Measurements from ENCODE around the gene TREM2.
"Not testable (repeated sequence)": the region's sequence is repeated elsewhere in the genome, so short reads cannot be mapped to it uniquely, and the experiment has no call there.

The TREM2 gene
- total RNA-seq, result 0 reads per million in 2 donors

DNA sequence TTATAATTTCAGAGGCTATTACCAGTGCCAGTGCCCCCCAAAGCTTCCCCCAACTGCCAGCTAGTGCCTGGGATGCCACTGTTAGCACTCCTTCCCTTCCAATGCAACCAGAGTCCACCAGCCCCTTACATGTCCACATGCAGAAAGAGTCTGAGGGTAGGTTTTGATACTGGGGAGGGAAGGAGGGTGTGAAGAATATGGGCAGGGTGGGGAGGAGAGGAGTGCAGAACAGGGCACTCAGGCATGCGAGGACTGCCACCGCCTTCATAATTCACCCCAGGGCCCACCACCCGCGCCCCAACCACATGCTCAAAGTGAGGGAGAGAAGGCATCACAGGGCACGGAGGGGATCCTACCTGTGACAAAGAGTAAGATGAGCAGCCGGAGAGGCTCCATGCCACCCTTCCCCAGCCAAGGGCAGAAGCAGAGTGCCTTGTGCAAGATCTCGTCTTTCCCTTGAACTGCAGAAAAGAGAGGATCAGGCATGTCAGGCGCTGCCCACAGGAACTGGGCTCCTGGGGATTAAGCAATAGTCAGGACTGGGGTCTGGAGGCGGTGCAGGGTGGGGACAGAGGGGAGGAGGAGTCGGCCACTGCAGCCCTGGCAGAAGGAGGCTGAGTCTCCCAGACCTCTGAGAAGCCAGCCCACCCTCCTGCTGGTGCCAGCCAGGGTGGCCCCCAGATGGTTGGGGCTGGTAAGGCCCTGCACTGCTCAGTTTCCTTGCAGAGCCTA, at the start of gene TREM2:
Gene TREM2 (minus strand): TSS at position 430 of the 732 bp plus-strand sequence. CDS start 34 bp downstream, at position 396.
- DNase-seq, result no peak

DNA sequence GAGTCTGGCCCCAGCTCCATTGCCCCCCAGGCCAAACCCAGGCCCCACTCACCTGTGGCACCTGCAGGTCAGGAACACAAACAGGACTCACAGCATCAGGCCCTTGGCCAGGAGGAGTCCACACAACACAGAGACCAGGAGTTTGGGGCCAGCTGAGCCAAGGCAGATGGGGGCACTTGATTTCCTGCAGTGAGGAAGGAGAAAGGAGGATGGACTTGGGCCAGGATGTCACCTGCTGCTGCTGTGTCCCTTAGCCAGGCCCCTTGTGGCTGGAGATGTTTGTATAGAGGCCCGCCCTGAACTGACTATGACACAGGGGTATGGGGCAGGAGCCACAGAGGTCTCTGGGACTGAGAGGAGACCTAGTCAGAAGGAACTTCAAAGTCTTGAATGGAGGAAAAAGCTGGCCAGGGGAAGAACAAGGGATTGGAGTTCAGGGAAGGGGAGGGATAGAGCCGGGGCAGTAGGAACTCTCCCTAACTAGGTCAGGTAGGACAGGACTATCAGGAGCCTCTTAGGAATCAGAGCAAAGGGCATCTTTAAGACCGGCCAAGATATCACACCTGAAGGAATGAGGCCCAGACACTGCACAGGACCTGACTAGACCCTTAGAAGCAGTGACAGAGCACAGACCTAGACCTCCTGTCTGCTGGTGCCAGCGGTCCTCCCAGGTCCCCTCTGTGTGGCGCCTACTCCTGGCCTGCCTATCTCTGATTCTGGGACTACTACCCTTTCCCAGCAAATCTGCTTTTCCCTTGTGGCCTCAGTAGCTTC, 46.8 kb upstream of the TREM2 start:
- no peak for DNase-seq

DNA sequence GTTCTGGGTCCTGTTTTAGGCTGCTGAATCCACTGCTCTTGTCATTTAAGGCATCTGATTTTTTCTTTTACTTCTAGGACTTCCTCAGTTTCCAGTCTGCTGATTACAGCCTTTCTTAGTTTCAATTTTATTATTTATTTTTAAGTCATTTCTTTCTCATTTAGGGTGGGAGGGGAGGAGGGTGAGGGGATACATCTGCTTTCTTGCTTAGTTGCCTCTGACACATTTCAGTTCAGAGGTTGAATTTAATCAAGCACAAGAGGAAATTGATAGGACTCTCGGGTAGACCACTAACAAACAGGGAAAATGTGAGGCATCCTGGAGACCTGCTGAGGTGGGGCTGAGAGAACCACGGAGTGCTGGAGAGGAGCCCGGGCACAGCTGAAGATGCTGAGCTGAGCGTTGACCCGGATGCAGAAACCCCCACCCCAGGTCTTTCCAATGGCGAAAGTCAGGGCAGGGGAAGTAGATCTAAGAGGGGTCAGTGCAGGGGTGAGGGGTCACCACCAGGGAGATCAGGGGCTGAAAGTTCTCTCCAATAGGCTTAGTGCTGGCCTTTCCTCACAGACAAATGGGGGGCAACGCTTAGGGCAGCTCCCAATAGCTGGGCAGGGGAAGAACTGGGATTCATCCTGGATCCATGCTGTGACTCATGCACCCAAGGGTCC, 45.7 kb upstream of the TREM2 start:
- no peak for DNase-seq

DNA sequence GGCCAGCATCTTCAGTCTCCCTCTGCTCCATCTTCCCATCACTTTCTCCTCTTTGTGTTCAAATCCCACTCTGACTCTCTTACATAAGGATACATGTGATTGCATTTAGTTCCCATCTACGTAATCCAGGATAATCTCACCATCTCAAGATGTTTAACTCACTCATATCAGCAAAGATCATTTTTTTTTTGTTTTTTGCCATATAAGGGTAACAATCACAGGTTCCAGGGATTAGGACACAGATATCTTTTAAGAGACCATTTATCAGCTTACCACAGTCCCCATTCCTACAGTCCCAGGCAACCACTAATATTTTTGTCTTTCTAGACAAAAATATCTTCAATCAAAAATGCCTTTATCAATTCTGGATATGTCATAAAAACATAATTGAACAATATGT, 41.2 kb upstream of the TREM2 start:
- no peak for DNase-seq

DNA sequence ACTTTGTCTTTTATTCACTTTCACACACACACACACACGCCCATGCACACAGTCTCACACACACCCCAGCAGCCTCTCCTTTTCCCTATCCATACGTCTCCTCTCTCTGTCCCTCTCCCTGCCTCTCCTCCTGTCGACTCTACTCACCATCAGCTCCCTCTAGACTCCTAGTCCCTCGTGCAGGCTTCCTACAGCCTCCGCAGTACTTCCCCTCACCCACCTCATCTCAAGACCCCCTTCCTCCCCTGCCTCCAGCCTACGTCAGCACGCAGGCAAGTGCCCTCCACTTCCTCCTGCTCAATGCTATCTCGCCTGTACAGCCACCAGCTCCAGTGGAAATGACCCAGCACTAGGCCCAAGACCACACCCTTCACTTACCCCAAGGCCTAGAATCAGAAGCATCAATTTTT, 38.9 kb upstream of the TREM2 start:
- no peak for DNase-seq

DNA sequence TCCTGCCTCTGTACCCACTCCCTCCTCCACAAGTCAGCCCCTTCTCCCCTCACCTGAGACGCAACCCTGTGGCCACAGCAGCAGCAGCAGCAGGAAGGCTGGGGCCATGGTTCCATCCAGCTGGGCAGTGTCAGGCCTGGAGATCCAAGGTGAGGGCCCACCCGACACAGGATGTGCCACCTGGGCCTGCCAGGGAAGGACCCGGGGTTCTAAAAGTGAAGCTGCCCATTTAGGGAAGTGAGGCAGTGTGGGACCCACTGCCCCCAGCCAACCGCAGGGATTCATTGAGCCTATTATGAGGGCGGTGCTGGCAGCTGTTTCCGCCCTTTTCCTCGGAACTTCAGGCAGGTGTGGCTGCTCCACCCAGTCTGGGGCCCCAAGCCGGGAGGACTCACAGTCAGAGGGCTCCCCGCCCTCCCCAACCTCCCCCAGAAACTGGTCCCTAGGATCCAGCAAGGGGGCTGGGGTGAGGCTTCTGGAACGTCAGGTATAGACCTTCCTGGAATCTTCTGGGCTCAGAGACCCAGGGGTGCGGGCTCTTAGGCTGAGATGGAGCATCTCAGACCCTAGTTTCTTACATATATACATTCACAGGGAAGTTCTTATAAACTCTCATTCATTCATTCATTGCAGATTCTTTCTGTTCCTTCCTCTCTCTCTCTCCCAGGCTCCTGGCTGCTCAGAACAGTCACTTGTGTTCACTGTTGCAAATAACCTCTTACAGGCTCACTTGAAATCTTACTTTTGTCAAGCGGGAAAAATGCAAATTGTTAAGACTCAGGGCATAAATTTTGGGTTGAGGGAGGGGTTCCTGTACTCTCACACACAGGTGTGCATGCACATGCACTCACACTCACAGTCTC, 38.2 kb upstream of the TREM2 start, which contains the start of gene TREML2:
Gene TREML2 (minus strand): TSS at position 249 of the 863 bp plus-strand sequence. CDS start 141 bp downstream, at position 108.
- no peak for DNase-seq

DNA sequence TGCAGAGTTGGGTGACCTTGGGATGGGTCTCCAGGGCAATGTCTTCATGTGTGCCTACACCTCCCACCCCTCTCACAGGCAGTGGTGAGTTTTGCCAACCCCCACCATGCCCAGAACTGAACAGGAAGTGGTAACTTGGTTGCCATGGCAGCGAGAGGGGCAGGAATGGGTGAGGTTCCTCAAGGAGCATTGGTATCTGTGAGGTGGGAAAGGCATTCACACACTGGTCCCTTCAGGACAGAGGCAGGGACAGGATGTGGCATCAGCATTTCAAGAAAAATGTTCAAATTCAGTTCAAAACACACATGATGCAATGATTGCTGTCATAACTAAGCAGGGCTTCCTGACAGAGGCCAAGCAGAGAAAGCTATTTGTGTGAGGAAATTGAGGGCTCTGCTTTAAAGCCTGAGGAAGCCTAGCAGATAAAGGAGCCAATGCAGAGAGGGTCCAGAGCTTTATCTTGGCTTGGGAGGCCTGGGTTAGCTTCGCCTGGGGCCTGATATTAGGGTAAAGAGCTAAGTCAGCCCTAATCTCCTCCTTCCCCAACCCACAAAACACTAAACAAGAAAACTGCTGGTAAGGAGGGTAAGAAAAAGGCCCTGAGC, 37.5 kb upstream of the TREM2 start:
- DNase-seq, result no peak

DNA sequence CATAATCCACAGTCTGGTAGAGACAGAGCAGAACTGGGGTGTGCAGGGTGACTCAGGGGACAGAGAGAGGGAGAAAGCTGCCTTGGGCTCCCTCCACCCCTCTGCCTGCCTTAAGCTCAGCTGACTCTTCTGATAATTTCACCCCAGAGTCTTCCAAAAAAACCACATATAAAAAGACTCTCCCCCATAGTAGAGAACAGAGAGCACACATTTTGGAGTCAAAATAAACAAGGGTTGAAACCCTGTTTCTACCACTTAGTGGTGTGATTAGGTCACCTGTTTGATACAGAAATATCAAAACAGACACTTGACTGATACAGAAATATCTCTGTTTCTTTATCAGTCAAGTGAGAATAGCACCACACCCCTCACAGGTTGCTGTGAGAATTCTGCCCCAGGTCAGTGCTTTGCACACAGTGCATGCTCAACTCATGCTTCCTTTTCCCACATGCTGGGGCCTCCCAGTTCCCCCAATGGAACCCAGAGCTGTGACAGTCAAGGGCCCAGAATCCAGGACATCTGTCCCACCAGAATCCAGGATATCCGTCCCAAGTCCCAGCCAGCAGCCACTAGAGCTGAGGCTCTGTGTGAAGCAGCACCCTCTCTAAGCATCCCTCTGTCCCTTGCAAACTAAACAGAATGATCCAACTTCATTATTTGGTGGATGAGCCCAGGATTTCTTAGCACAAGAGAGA, 36.8 kb upstream of the TREM2 start:
- DNase-seq, result no peak

DNA sequence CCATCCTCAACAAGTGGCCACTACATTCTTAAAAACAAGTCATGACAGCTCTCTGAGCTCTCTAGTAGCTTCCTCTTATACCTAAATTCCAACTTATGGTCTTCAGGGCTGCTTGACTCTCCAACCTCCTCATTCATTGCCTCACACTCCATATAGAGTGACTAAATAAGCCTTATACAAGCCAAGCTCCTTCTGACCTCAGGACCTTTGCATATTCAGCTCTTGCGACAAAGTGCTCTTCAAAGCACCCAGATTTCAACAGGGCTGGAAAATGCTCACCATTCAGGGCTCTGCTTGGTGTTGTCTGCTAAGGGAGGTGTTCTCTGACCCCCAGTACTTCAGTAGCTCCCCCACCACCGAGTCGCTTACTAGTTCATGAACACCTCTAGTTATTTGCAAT, 34.3 kb upstream of the TREM2 start:
- DNase-seq, result no peak

DNA sequence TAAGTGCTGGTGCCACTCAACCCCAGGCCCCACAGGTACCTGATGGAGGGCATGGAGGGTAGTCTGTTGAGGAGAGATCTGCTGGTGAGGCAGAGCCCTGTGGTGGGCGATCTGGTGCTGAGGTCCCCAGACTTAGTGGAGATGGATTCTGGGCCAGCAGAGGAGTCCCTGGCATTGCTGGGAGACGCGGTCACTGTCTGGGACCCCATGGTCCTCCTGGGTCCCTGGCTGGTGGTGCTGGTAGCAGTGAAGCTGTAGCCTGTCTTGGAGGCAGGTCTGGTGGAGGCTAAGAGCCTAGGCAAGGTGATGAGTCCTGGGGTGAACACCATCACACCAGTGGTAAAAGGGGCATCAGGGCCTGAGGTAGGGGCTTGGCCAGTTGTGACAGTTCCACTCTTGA, 31.5 kb upstream of the TREM2 start:
- DNase-seq, result no peak

DNA sequence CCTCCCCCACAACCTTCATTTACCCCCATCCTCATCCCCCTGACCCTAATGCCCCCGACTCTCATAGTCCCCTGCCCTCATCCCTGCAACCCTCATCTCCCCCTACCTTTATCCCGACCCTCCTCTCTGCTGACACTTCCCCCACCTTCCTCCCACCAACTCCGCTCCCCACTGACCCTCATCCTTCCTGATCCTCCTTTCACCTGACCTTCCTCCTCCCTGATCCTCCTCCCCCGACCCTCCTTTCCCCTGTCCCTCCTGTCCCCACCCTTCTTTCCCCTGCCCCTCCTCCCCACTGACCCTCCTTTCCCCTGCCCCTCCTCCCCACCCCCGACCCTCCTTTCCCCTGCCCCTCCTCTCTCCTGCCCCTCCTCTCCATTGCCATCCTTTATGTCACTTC, 31.0 kb upstream of the TREM2 start:
- no peak for DNase-seq

DNA sequence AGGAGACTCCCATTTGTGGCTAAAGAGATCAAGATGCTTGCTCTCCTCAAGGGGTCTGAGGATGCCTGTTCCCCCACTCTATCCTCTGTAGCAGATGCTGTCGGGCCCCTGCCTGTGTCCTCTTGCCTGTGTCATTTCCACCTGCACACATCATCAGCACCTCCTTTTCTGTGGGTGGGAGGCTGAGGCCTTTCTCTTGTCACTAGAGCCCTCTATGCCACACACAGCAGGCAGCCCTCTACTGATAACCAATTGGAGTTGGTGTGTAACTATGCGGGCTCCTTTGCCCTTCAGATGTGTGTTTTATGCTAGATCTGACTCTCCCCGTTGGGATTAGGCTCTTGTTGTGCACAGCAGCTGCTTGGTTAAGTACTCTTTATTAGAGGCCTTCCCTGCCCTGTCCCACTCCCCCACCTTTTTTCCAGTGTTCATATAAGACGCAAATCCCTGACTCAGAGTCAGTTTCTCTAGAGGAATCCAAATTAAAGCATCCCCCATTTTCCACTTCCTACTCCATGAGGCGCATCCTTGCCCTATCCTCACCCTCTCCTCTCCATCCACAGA, 30.3 kb upstream of the TREM2 start:
- DNase-seq, result no peak

DNA sequence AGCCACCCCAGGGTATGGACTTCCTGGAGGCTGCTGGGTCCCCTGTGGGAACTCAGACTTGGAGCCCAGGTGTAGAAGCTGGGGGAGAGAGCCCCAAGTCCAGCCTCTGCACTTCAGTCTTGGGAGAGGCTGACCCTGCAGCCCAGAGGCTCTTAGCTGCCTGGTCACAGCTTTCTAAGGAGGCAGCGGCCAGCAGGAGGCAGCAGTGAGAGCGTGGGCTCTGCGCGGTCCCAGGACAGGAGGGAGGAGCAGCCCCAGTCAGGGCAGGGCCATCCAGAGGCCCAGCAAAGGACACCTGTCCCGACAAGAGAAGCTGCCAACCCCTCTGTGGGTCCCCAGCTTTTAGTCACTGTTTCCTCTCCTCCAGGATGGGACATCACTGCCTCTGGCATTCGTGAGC, 28.7 kb upstream of the TREM2 start:
- no peak for DNase-seq

DNA sequence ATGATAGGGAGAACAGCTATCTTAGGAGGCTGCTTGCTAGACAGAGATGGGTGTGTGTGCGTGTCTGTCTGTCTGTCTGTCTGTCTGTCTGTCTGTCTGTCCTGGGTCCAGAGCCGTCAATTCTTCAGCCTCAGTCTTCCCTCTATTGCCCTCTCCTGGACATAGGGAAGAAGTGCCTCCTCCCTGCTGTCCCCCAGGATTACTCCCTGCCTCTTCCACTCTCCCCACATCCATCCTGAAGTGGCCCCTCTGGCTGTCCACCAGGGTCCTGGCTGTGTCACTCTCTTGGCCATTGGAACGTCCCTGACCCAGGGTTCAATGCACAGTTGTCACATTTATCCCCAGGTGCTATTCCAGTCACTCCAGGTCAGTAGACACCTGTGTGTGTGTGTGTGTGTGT, 27.9 kb upstream of the TREM2 start:
- DNase-seq, result no peak

DNA sequence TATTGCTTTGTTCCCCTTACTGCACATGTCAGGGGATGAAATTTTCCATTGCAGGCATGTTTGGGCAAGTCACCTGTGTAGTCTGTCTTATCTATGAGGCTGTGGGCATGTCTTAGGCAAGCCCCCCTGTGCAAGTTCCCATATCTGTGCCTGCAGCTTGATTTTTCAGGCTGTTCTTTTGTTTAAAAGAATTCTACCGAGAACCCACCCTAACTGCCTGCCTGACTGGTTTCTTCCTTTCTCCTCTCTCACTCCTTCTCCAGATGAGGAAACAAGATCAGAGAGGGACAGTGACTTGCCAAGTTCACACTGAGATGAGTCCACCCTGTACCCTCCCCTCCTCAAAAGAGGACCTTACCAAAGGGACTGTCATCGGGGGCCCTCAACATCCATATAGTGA, 27.1 kb upstream of the TREM2 start:
- no peak for DNase-seq

DNA sequence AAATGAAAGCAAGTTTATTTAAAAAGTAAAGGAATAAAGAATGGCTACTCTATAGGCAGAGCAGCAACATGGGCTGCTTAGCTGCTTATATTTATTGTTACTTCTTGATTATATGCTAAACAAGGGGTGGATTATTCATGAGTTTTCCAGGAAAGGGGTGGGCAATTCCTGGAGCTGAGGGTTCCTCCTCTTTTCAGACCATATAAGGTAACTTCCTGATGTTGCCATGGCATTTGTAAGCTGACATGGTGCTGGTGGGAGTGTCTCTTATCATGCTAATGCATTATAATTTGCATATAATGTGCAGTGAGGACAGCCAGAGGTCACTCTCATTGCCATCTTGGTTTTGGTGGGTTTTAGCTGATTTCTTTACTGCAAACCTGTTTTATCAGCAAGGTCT, 26.1 kb upstream of the TREM2 start:
- not testable (repeated sequence) for DNase-seq

DNA sequence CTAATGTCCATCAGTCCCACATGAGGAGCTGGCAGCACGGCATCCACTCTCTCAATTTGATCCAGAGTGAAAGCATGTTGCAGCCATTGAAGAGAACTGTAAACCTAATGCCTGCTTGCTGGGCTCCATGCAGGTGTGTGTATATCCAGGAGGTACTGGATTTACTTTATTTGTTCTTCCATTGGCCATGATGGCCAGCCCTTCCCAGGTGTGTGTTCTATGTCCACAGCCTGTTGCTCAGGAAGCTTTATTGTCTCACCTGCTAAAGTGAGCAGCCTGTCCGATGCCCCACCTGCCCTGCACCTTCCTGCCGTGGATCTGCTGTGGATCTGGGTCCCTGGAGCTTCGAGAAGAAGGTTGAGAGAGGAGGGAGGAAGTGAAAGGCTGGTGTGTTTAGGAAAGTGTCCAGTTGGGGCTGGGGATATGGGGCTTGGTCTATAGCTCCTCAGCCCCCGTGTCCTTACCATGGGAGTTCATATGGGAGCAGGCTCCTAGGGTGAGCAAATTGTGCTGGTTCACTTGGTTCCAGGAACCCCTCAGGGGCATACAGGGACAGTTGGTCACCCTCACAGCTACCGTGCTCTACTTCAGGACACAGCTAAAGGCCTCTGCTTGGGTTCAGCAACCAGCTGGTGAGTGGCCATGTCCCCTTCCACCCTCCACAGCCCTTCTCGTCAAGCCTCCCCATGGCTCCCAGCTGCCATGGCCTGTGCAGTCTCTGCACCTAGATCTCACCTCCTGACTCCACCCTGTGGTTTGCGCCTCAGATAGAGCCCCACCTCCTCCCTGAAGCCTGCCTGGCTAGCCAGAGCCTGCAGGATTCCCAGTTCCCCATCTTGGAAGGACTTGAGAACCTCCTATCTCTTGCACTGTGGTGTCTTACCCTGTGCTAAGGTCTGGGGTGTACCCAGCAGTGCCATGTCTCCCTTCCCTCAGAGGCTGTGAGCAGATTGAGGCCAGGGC, 25.3 kb upstream of the TREM2 start:
- DNase-seq, result no peak

DNA sequence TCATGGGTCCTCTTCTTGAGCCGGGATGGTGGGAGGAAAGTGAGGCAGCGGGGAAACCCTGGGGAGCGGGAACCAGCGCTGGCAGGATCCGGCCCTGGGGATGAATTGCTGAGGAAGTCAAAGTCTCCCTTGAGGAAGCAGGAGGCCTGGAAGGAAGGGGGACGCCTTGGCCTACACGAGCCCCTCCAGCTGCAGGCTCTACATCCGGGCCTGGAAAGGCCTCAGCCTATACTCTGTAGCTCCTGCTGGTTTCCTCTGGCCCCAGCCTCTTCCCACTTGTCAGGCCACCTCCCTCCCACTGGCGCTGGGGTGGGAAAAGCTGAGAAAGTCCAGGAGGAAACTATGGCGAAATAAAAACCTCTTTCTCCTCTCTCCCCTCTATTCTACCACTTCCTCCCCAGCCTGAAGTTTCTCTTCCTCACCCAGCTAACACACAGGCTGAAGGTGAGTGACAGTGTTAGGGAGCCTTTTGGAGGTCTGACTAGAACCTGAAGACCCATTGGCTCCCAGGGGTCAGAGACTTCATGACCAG, 23.2 kb upstream of the TREM2 start:
- DNase-seq, result no peak

DNA sequence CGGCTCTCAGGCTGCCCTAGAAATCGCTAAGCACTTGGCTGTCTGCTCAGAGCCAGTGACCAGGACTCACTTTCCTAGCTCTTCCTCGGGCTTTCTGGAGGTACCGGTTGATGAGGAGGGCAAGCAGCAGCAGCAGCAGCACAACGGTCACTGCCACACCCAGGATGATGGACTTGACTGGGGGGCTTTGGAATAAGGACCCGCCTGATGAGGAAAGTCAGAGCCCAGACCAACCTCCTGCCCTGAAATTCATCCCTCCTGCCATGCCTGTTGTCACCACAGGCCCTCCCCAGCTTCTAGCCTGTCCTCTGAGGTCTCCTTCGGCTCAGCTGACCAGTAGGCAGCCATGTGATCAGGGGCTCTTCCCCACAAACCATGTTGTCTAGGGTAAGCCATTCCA, 21.8 kb upstream of the TREM2 start:
- DNase-seq, result no peak

Data from activated gamma-delta T cell (primary cell).